Measurements from ENCODE around the gene GALNS. TPM values are rescaled to one million over a fixed set of nuclear protein-coding genes. Genes with fewer than 3 reads are reported as not detected.

GALNS gene
- total and polyA plus RNA-seq, 8 donors = 5.7 to 26.1 (median 9.1) TPM

GRCh38 chr16:88809676-88810165 lies 47.0 kb downstream of the GALNS start:
- no peak for FAIRE-seq
- Histone ChIP-seq H3K27me3 (no peaks in the 10 kb centered on the region), H3K4me1 (peaks cover 0 to 13% (median 11%) of the 10 kb centered on the region in 3 donors), H3K9me3 (no peaks in the 10 kb centered on the region), H3K27ac (no peak overlapping the region), H3K36me3 (no peaks in the 10 kb centered on the region), H3K4me3 (no peak overlapping the region)
- 84 to 89% methylated on average over 10 of the region's 10 CpGs for WGBS, 2 donors
- ATAC-seq = no peak
- TF ChIP-seq CTCF (IDR thresholded peaks at IDR 0.05) = no peak
- intact Hi-C loops (cut with DNase I) = loop anchor here in 1 of 3 donors (10.0 kb wide), 1 partner anchor 365 kb away; the partner anchor contains the start of gene CDH15
- DNase-seq = peak in 2 of 6 donors; percentile 30 to 75

- FAIRE-seq = no peak
- Histone ChIP-seq H3K27ac (no peak overlapping the region), H3K4me1 (peaks cover 0 to 18% (median 12%) of the 10 kb centered on the region in 3 donors), H3K27me3 (no peaks in the 10 kb centered on the region), H3K36me3 (no peaks in the 10 kb centered on the region), H3K9me3 (no peaks in the 10 kb centered on the region), H3K4me3 (no peak overlapping the region)
- no peak for TF ChIP-seq CTCF (IDR thresholded peaks at IDR 0.05)
- 83 to 86% methylated on average over 10 of the region's 10 CpGs for WGBS, 2 donors
- peak in 4 of 6 donors; percentile 45 to 77 (median 60) for DNase-seq
- no peak for ATAC-seq
- intact Hi-C loops (cut with DNase I) = no loop called here
These were observed 47.6 kb downstream of the GALNS start for GRCh38 chr16:88809068-88809675.

GRCh38 chr16:88807626-88808453 lies 48.9 kb downstream of the GALNS start:
- no peak for TF ChIP-seq CTCF (IDR thresholded peaks at IDR 0.05)
- H3K27ac ChIP-seq = no peak overlapping the region
- H3K36me3 ChIP-seq = no peaks in the 10 kb centered on the region
- intact Hi-C loops (cut with DNase I) = no loop called here
- no peaks in the 10 kb centered on the region for H3K9me3 ChIP-seq
- no peaks in the 10 kb centered on the region for H3K27me3 ChIP-seq
- FAIRE-seq (no peak), ATAC-seq (no peak), DNase-seq (peak in 1 of 6 donors; percentile 71)
- no peak overlapping the region for H3K4me3 ChIP-seq
- peaks cover 0 to 18% (median 16%) of the 10 kb centered on the region in 3 donors for H3K4me1 ChIP-seq
- WGBS, 2 donors = 88 to 92% methylated on average over 23 to 26 of the region's 26 CpGs

- ATAC-seq (no peak), DNase-seq (peak in 2 of 6 donors; percentile 35 to 75), FAIRE-seq (no peak)
- TF ChIP-seq CTCF (IDR thresholded peaks at IDR 0.05) = no peak
- Histone ChIP-seq H3K9me3 (no peaks in the 10 kb centered on the region), H3K36me3 (no peaks in the 10 kb centered on the region), H3K4me3 (no peak overlapping the region), H3K4me1 (peaks cover 0 to 17% (median 16%) of the 10 kb centered on the region in 3 donors), H3K27ac (no peak overlapping the region), H3K27me3 (no peaks in the 10 kb centered on the region)
- intact Hi-C loops (cut with DNase I) = no loop called here
- WGBS, 2 donors = 80 to 90% methylated on average over 24 of the region's 24 CpGs
These were observed 49.6 kb downstream of the GALNS start for GRCh38 chr16:88807142-88807625.

Data from pancreas (tissue), 10 donors.